ENCODE results near the gene SLC22A23.

SLC22A23 gene

GRCh38 chr6:3440911-3441310 is 15.9 kb downstream of the SLC22A23 start:
- no peak for TF ChIP-seq CTCF (conservative IDR thresholded peaks at IDR 0.05)
- TF ChIP-seq ZFX (IDR thresholded peaks at IDR 0.05): no peak
- no peak overlapping the region for H3K27ac ChIP-seq

- no peak for TF ChIP-seq CTCF (conservative IDR thresholded peaks at IDR 0.05)
- no peak for TF ChIP-seq ZFX (IDR thresholded peaks at IDR 0.05)
- no peak overlapping the region for H3K27ac ChIP-seq
Measured at GRCh38 chr6:3439961-3440360, 16.9 kb downstream of the SLC22A23 start.

GRCh38 chr6:3438190-3439167 is 18.4 kb downstream of the SLC22A23 start:
- H3K27ac ChIP-seq: no peak overlapping the region
- TF ChIP-seq ZFX (IDR thresholded peaks at IDR 0.05) (no peak), CTCF (conservative IDR thresholded peaks at IDR 0.05) (no peak)

GRCh38 chr6:3433005-3433404 is 23.8 kb downstream of the SLC22A23 start:
- H3K27ac ChIP-seq: no peak overlapping the region
- TF ChIP-seq CTCF (conservative IDR thresholded peaks at IDR 0.05) (no peak), ZFX (IDR thresholded peaks at IDR 0.05) (no peak)

- TF ChIP-seq ZFX (IDR thresholded peaks at IDR 0.05) (no peak), CTCF (conservative IDR thresholded peaks at IDR 0.05) (no peak)
- no peak overlapping the region for H3K27ac ChIP-seq
Measured at GRCh38 chr6:3432416-3432815, 24.4 kb downstream of the SLC22A23 start.

- no peak for TF ChIP-seq ZFX (IDR thresholded peaks at IDR 0.05)
- no peak for TF ChIP-seq CTCF (conservative IDR thresholded peaks at IDR 0.05)
- no peak overlapping the region for H3K27ac ChIP-seq
Measured at GRCh38 chr6:3431994-3432393, 24.9 kb downstream of the SLC22A23 start.

GRCh38 chr6:3429211-3429610 is 27.6 kb downstream of the SLC22A23 start:
- H3K27ac ChIP-seq: no peak overlapping the region
- TF ChIP-seq CTCF (conservative IDR thresholded peaks at IDR 0.05) (no peak), ZFX (IDR thresholded peaks at IDR 0.05) (no peak)

All from C4-2B (cell line).